22Rv1 (cell line): ENCODE measurements around the gene GPR137C.

Source experiments
- CTCF ChIP-seq: fragments of 450-650 bp; IDR thresholded peaks from 2 replicates; pipeline ENCODE4 v1.5.1; 2017; ENCODE audit warnings: mild to moderate bottlenecking
- ZFX ChIP-seq: fragments of 450-650 bp; IDR thresholded peaks from 2 replicates; pipeline ENCODE4 v1.6.1; 2017; ENCODE audit warnings: antibody characterized with exemption, borderline replicate concordance

GRCh38 chr14:52546318-52546670, 6.3 kb upstream of the GPR137C start:
- TF ChIP-seq CTCF = no peak
- no peak for TF ChIP-seq ZFX
